Activated effector memory CD4-positive, alpha-beta T cell treated with Interleukin-2 at 50 U/mL for 16 hours (primary cell): Measurements from ENCODE around the gene KCNE3.
A peak's percentile ranks its signal among the peaks of the same experiment; 100 is the strongest.

ENCODE experiments used
- DNase-seq: peaks from one replicate; pipeline ENCODE4 v3.0.0-alpha.2; 2020

The KCNE3 gene

DNA sequence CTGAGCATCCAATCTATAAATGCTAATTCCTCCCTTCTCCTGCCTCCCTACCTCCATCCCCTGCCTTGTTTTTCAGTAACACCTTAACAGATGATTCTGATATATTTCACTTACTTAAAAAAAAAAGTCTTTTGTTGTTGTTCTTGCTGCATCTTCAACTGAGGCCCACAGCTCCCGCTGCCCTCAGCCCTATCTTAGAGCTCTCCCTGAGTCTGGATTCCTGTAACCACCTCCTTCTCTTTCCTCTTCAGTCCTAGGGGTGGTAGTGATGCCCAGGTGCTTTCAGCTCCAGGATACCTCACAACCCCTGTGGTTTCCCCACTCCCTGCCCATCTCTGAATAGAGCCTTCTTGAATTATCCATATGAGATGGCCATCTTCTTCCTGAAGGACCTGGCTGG, 3.7 kb upstream of the KCNE3 start:
- DNase-seq = no peak

DNA sequence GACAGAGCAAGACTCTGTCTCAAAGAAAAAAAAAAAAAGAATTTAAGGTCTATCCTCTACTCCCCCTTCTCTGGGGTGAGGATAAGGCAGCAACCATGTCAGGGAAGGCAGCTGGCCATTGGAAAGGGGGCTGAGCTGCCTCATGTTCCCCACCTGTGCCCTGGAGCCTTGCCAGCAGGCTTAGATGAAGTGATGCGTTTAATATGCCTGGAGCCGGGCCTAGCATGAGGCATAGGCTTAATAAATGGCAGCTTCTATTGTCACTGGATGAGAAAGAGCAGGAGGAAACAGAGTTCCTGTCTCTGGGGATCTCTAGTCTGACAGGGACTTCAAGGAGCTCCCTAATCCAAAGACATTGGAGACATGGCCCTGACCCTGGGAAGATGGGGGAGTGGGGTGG, 3.2 kb upstream of the KCNE3 start:
- no peak for DNase-seq

DNA sequence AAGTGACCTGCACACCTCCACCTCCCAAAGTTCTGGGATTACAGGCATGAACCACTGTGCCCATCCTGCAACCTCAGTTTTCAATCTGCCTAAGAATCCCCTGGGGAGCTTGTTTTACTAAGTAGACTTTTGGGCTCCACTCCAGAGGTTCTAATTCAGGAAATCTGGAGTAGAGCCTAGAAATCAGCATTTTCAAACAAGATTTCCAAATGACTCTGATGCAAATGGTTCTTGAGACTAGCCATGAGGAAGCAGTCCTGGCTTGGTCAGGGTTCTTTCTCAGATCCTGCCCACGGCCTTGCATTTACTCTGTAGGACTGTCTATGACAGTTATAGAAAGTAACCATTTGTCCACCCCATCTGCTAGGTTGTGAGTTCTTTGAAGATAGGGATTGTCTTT, 1.6 kb upstream of the KCNE3 start:
- DNase-seq = no peak

DNA sequence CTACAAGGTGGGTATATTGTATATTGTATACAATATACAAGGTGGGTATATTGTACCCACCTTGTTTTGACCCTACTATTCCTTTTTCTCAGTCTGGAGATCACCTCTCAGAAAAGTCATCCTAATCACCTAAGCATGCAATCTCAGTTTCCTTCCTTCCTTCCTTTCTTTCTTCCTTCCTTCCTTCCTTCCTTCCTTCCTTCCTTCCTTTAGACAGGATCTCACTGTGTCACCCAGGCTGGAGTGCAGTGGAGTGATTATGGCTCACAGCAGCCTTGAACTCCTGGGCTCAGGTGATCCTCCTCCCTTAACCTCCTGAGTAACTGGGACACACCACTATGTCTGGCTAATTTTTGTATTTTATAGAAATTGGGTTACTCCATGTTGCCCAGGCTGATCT, 1.2 kb upstream of the KCNE3 start:
- no peak for DNase-seq

DNA sequence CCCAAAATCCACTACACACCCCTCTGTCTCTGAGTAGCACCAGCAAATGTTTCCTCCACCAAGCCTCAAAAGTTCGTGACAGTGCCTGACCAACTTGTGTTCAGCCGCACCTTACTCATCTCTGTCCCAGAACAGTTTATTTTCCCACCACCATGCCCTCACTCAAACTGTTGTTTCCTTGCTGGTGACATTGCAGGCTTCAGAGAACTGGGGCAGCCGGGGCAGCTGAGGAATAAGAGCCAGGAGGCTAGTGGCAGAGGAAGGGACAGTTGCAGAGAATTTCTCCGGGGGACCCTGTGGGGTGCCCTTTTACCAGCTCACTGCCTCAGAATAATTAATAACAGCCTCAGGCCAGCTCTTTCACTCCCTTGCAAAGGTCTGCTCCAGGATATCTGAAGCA, 709 bp upstream of the KCNE3 start:
- DNase-seq = no peak

DNA sequence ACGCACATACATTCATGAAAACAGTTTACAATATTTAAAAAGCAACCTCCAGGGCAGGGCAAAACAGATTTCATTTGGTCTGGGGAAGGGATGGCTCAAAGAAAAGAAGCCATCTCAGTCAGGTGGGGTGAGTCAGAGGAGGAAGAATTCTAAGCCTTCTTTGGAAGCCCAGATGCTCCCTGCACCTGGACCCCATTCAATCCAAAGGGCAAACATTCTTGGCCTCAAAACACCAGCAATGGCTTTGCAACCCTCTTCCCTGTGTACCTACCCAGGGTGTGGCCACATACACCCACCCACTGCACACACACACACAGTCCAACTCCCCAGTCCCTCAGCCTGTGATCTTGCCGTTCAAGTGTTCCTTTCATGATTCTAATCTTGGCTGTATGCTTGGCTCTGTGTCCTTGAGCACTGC, 2.0 kb downstream of the KCNE3 start:
- no peak for DNase-seq

DNA sequence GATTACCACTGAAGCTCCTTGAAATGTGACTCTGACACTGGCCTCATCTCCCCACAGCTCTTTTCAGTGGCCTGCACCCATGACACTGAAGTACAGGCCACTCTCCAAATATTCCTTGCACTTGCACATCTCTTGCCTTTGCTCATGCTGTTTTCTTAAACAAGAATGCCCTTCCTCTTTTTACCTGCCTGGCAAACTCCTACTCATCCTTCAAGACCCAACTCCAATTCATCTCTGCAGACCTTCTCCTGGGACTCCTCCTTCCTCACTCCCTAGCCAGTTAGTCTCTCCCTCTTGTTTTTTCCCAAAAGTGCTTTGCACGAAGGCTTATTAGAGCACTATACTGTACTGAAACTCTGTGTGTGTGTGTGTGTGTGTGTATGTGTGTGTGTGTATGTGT, 2.6 kb downstream of the KCNE3 start:
- no peak for DNase-seq

DNA sequence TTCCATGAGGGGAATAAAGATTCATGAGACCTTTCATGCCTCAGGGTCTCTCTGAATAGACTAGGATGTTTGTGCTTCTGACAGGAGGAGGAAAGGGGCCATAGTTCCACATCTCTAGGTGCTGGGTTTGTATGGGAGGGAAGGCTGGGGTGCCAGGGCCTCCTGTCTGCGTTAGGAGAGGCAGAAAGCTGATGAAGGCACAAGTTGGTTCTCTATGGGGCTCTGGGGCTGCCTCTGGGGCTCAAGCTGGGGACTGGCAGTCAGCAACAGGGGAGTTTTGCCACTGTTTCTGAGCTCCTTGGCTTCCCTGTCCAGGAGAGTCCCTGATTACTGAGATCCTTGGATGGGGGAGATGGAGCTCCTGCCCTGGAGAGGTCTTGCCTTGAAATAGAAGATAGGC, 4.1 kb downstream of the KCNE3 start:
- DNase-seq = no peak

DNA sequence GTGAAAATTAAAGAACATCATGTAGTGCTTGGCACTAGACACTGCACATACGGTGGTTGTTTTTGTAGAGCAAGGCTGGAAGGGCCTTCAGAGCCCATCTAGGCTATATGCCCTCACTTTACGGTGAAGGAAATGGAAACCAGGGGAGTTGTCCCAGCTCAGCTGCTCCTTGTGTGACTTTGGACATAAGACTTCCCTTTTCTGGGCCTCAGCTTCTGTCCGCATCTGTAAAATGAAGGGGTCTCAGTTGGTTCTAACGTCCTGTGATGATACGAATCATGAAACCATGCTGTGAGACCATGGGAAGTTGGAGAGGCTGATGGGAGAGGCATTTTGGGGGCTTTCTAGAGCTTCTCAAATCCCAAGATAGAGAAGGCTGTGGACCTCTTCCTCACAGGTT, 4.7 kb downstream of the KCNE3 start:
- no peak for DNase-seq

DNA sequence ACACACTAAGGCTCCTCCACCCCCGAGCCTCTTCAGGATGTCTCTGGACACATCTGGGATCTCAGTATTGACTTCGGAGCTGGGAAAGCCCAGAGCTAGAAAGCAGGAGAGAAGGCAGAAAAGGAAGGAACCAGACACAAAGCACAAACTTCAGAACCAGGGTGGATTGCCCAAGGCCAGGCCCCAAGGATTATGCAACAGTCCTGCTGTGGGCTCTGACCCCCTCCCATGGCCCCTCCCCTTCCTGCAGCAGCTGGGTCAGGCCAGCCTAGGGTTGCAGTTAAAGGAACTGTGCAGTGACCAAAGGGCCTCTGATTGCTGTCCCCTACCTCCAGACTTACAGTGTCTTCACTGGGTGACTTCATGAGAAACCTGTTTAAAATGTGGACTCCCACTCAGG, 5.3 kb downstream of the KCNE3 start:
- DNase-seq = no peak

DNA sequence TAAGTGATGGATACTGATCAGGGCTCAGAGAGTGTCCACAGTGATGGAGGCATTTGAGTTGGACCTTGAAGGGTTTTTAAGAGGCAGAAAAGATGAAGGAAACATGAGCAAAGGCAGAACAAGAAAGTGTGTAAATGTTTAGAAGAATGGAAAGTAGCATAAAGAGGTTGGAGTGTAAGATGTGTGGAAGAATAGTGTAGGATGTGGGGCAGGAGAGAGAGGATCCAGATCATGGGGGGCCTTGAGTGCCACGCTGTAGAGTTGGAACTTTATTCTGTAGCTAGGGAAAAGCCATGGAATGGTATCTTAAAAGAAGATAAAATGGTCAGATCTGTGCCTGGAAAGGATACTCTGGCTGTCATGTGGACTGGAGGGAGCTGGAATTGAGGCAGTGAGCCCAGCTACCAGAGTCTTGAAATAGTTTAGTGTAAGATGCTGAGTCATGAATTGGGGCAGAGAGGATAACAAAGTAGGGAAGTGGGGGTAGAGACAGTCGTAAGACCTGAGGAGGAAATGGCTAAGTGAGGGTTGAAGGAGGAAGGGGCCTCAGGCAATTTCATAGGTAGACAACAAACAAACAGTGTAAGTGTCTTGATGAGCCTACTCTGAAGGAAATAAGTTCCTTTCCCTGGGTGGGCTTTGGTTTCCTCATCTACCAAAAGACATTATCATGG, 6.7 kb downstream of the KCNE3 start:
- DNase-seq = no peak

DNA sequence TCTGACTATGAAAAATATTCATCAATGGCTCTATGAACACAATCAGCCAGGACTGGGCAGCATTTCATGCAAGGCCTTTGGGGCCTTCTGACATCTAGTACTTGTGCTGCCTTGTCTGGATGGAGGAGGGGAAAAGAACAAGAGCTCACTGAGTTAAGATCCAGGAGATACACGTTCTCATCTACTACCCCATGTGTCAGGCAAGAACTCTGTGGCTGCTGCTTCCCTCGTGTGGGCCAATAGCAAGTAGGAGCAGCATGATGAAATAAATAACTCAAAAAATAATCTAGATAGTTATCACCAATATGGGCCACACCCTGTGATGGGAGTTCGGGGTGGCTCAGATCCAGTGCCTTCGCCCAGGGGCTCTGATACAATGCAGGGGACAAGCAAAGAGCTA, 7.3 kb downstream of the KCNE3 start:
- DNase-seq = no peak

DNA sequence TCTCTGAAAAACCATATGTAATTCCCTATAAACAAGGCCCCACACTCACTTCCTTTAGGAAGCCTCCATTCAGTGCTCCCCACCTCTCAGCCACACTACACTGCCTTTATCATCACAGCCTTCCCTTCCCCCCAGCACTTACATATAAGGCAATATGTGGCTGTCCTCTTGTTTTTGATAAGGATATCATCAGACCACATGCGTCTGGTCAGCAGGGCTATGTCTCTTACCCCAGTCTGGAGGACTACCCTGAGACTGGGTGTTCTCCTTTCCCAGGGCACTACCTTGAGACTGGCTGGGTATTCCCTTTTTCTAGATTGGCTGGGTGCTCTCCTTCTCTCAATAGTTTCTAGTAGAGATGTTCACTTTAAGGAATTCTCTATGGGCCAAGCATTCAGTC, 7.8 kb downstream of the KCNE3 start:
- DNase-seq = no peak

DNA sequence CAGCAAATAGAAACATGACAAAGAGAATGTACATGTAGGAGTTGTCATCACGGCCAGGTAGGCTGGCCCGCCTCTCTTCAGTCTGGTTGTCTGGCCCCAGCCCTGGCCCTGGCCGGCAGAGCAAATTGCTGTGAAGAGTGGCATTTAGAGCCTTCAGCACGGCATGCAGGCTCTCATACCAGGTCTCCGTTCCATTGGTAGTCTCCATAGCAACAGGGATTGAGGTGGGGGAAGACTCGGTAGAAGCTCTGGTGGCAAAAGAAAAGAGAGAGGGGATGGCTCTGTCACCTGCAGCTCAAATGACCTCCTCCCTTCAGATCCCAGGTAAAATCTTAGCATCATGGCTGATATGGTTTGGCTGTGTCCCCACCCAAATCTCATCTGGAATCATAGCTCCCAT, 10.0 kb downstream of the KCNE3 start:
- no peak for DNase-seq

DNA sequence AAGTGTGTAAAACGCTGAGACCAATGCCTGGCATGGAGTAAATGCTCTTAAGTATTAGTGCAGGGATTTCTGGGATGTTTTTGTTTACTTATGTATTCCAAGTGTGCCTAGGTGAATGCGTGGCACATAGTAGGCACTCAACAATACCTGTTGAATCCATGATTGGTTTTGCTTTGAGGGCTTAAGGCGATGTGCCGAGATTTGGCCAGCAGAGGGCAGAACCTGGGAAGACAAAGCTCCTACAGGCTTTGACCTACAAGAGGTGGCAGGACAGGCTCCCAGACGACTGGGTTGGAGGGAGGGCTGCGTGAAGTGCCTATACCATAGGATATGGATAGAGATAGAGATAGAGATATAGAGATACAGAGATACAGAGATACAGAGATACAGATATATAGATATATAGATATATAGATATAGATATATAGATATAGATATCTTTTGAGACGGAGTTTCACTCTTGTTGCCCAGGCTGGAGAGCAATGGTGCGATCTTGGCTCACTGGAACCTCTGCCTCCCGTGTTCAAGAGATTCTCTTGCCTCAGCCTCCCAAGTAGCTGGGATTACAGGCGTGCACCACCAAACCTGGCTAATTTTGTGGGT, 13.9 kb downstream of the KCNE3 start:
- DNase-seq = peak; percentile 35

DNA sequence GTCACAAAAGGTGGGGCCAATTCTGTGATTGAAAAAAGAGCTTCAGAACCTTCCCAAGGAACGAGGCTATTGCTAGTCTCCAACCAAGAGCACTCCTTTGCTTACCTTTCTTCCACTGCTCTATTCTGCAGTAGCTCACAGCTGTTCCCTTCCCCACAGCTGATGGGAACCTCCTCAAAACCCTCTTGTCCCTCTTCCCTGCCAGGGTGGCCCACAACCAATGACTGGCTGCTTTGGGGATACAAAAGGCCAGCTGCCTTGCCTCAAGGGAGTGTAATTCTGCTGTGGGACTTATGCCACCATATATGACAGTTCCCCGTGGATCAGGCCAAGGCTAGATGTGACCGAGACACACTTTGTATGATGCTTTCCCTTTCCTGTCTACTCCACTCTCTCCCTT, 15.0 kb downstream of the KCNE3 start:
- no peak for DNase-seq

DNA sequence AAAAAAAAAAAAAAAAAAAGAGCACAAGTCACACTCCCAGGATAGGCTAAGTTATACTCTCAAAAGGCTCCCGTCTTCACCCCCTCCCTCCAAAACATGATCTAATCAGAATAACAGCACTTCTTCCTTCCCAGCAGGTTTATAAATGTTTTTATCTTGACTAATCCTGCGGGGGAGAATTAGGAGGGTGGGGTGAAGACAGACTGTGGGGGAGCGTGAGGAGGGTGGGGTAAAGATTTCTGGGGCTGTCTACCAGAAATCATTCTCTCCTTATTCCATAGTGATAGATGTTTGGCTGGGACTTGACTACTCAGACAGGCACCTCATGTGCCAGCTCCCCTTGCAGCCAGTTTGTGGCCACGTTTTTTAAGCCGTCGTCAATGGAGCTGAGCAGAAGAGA, 17.0 kb downstream of the KCNE3 start:
- DNase-seq = no peak

DNA sequence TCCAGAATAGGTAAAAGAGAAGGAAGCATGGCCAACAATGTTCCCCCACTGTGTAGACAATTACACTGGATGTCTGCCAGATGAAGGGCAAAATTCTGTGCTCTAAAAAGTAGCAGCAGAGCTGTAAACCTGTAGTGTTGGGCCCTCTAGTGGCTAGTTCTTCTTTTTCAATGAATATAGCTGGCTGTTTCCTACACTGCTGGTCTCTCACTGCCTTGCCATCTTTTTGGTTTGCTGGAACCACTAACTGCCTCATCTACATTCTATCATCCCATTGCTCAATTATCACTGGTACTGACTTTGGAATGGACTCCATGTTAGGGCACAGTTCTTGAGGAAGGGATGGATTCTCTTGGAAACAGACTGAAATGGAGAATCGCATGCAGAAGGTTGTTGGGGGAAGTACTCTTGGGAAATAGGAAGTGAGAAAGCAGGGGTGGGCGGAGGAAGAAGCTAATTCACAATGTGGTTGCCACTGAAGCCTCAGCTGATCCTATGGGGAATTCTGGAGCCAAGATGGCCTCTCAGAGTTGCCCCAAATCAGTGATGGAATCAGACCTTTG, 17.9 kb downstream of the KCNE3 start:
- no peak for DNase-seq

DNA sequence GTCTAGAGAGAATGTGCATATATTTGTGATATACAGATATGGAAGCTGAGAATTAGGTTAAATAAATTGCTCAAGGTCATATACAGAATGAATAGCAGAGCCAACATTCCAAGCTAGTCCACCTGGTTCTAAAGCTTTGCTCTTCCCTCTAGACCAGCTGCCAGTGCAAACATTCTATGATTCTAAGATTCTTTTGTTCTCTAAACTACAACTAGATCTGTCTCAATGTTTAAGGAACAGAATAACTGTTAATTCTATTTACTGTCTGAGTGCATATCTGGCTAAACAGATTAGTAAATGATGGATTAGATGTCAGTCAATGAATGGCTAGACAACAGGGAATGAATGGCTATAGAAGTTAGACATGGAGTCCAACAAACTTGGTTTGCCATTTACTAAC, 19.6 kb downstream of the KCNE3 start:
- DNase-seq = no peak

DNA sequence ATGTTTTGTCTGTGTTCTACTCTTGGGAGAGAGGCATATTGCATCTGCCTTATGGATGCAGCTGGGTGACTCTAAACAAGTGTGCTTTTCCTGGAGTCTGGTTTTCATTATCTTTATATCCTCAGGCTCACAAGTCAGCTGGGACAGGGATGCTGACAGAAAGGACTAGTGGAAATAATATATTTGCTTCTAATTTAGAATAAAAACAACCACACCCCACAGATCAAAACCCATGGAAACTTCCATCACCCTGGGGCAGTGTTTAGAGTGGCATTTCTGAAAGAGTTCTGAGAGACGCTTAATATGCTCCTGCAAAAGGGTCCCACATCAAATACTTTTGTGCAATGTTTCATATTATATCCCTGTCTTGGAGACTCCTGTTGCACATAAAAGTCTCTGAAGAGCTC, 20.8 kb downstream of the KCNE3 start:
- no peak for DNase-seq

DNA sequence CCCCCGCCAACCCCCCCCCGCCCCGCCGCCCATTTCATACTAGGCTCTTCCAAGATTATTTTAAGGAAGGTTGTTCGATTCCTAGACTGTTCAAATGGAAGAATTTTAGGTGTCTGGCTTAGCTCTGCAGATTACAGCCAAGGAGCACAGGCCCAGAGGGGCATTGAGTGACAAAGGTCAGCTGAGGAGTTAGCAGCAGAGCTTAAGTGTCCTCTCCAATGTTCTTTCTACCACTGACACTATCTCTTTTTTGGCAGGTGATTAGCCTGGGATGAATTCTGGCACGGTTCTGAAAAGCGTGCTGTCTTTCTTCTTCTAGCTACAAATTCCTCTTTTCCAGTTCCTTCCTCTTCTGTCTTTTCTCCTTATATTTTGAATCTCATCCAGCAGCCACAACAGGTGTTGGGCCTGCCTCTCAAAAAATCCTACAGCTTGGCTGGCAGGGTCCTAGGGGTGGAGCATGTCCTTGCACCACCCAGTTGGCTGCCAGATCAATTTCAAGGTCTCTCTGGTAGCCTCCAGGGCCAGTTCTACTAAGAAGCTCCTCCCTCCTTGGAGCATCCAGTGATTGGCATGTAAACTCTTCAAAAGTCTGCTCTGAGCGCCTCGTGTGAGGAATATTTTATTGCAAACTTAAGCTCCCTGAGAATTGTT, 23.0 kb downstream of the KCNE3 start:
- no peak for DNase-seq

DNA sequence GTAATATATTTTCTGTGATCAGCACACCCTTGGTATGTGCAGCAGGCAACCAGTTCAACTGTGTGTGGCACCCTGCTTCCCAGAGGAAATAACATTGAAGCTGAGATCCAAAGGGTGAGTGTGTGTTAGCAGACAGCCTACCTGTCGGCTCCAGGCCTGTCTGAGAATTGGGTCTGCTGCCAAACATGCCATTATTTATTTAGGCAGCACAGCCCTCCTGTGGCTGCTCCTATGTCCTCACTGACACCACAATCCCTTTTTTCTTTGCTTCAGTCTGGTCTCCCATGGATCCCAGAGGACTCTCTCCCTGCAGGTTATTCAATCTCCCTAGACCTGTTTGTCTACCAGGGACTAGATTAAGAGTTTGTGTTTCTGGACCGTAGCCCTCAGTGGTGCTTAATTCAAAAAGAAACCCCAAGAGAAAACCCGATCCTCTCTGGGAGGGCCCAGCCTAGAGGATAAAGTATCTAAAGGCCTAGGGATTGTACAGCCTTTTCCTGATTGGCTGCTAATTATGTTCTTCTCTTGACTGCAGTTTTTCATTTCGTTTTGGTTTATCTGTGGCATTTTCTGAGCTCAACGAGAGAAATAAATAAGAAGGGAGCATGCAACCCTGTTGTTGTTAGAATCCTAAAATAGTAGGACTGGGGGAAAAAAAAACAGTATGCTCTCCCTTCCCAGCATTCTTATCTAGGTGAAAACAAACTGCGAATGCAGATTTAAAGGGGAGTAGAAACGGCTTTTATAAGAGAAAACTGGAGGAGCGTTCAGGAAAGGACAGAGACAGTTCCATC, 24.1 kb downstream of the KCNE3 start:
- no peak for DNase-seq

DNA sequence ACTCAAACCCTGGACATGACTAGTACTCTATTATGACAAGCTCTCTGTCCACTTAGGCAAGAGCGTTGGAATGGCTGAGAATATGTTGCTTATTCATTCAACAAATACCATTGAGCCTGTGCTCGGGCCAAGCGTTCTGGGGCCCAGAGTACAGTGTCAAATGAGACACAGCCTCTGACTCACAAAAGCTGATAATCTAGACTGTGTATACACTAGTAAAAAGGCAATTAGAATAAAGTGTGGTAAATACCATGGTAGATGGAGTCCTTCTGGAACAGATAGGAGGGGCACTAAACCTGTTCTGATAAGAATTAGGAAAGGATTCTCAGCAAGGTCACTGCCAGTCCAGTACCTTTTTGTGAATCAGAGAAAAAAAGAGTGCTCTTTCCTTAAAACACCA, 24.7 kb downstream of the KCNE3 start:
- no peak for DNase-seq

DNA sequence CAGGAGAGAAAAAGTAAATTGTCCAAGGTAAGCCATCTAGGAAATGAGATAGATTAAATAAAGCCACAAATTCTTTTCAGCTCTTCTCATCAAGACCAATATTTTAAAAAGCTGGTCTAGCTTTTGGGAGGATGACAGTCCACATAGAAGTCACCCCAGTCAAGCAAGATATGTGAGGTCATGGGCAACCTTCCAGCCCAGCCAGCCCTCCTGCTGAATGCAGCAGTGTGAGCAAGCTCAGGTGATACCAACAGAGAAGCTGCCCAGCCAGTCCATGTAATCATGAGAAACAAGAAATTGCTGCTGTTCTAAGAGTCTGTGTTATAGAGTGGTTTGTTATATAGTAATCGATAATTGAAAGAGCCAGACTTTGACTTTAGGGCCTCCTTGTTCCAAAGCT, 28.7 kb downstream of the KCNE3 start:
- no peak for DNase-seq
